Measurements from ENCODE around the gene MSH3.

MSH3 gene

DNA sequence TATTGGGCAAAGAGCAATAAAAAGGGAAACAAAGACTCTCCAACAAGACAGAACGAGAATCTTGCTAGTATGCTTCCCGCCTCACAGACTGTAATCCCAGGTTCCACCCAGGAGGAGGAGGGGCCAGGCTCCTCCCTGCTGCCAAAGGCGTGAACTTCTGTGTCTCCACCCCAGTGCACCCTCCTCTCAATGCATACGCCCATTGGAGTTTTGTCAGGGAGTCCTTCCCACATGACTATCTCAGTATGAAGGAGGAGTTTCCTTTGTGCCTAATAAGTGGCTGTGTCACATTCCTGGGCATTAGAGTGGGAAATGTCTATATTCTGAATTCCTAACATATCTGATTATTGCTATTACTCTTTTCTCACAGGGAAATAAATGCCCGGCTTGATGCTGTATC, 106.7 kb downstream of the MSH3 start:
- peaks cover 4% of the 10 kb centered on the region for H3K4me1 ChIP-seq (ENCODE audit: control insufficient read depth, insufficient read depth, low read length)
- H3K27me3 ChIP-seq (ENCODE audit: control insufficient read depth, insufficient read depth, low read length, poor library complexity, severe bottlenecking): no peaks in the 10 kb centered on the region
- 87 to 93% methylated on average over 5 of the region's 5 CpGs for WGBS, 2 experiments
- no peak overlapping the region for H3K4me3 ChIP-seq (ENCODE audit: insufficient read depth, low read depth, low read length)
- H3K27ac ChIP-seq (ENCODE audit: insufficient read depth, low read depth, low read length, poor library complexity, severe bottlenecking): no peak overlapping the region
- H3K9me3 ChIP-seq (ENCODE audit: control insufficient read depth, low read length): no peaks in the 10 kb centered on the region
- H3K36me3 ChIP-seq (ENCODE audit: control insufficient read depth, insufficient read depth, low read length): no peaks in the 10 kb centered on the region

DNA sequence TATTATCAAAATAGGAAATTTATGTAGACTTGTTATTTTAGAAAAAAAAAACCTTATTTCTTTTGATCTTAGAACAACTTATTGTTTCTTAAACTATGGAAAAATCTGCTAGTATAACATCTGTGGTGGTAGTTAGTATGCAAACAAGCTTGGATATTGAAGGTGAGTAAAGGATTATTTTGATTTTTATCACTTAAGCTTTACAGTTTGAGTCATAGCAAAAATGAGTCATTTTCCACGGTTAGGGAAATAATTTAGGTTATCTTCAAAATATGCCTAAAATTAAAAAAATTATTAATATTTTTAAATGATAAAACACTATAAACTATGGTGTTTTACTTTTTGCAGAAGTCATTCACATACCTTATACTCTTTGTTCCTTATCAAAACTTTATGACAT, 107.5 kb downstream of the MSH3 start:
- Histone ChIP-seq H3K9me3 (ENCODE audit: control insufficient read depth, low read length) (no peaks in the 10 kb centered on the region), H3K27me3 (ENCODE audit: control insufficient read depth, insufficient read depth, low read length, poor library complexity, severe bottlenecking) (no peaks in the 10 kb centered on the region), H3K4me3 (ENCODE audit: insufficient read depth, low read depth, low read length) (no peak overlapping the region), H3K4me1 (ENCODE audit: control insufficient read depth, insufficient read depth, low read length) (no peaks in the 10 kb centered on the region), H3K36me3 (ENCODE audit: control insufficient read depth, insufficient read depth, low read length) (no peaks in the 10 kb centered on the region), H3K27ac (ENCODE audit: insufficient read depth, low read depth, low read length, poor library complexity, severe bottlenecking) (no peak overlapping the region)
- WGBS, 2 experiments: no CpG with 5 or more reads among the region's 1 CpG

DNA sequence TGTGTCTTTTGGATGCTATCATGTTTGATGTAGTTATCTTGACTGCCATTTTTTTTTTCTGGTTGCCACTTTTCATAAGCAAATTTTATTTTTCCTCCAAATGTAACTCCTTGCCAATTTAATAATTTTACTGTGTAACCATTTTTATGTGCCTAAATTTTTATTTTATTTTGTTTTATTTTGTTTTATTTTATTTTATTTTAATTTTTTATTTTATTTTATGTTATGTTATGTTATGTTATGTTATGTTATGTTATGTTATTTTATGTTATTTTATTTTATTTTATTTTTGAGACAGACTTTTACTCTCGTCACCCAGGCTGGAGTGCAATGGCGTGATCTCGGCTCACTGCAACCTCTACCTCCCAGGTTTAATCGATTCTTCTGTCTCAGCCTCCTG, 108.1 kb downstream of the MSH3 start:
- Histone ChIP-seq H3K27ac (ENCODE audit: insufficient read depth, low read depth, low read length, poor library complexity, severe bottlenecking) (no peak overlapping the region), H3K4me1 (ENCODE audit: control insufficient read depth, insufficient read depth, low read length) (no peaks in the 10 kb centered on the region), H3K9me3 (ENCODE audit: control insufficient read depth, low read length) (no peaks in the 10 kb centered on the region), H3K4me3 (ENCODE audit: insufficient read depth, low read depth, low read length) (no peak overlapping the region), H3K27me3 (ENCODE audit: control insufficient read depth, insufficient read depth, low read length, poor library complexity, severe bottlenecking) (no peaks in the 10 kb centered on the region), H3K36me3 (ENCODE audit: control insufficient read depth, insufficient read depth, low read length) (no peaks in the 10 kb centered on the region)
- 85 to 96% methylated on average over 4 of the region's 4 CpGs for WGBS, 2 experiments

DNA sequence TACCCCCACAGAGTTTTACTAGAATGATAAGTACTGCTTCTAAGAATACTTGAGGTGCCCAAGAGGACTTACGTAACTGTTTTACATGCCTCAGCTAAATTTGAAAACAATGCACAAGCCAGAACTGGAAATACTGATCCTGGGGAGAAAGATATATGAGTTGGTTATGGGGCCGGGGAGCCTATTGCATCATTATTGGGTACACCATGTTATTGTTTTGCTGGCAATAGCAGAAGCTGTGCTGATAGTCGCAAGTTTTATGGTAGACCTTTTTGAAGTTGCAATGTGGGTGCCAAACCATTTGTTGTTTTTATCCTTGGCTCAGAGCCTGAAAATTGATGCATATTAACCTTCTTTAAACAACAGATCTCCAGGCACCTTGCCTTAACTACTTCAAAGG, 108.8 kb downstream of the MSH3 start:
- H3K9me3 ChIP-seq (ENCODE audit: control insufficient read depth, low read length): no peaks in the 10 kb centered on the region
- no peak overlapping the region for H3K4me3 ChIP-seq (ENCODE audit: insufficient read depth, low read depth, low read length)
- 95 to 98% methylated on average over 3 of the region's 3 CpGs for WGBS, 2 experiments
- no peak overlapping the region for H3K27ac ChIP-seq (ENCODE audit: insufficient read depth, low read depth, low read length, poor library complexity, severe bottlenecking)
- no peaks in the 10 kb centered on the region for H3K27me3 ChIP-seq (ENCODE audit: control insufficient read depth, insufficient read depth, low read length, poor library complexity, severe bottlenecking)
- H3K36me3 ChIP-seq (ENCODE audit: control insufficient read depth, insufficient read depth, low read length): no peaks in the 10 kb centered on the region
- no peaks in the 10 kb centered on the region for H3K4me1 ChIP-seq (ENCODE audit: control insufficient read depth, insufficient read depth, low read length)

DNA sequence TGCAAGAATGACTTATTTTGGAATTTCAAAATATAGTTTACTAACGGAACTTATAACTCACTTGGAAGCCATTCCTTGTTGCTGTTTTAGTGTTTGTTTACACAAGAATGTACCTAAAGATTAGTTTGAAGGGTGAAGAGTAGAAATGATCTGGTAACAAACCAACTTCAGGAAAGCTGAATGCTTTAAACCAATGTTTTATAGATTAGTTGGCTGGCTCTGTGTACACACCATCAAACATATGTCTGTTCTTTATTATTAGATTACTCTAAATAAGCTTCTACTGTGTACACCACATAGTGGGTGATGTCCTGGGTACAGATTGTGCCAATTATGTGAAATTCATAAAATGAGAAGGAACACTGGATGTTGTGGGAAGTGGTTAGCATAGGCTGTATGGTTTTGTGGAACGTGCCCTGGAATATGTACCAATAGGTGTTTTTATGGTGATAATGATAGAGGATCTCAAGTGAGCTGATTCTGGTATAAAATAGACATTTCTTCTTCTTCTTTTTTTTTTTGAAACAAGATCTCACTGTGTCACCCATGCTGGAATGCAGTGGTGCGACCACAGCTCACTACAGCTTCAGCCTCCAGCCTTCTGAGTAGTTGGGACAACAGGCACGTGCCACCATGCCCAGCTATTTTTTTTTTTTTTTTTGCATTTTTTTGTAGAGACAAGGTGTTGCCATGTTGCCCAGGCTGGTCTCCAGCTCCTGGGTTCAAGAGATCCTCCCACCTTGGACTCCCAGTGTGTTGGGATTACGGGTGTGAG, 109.6 kb downstream of the MSH3 start:
- Histone ChIP-seq H3K4me1 (ENCODE audit: control insufficient read depth, insufficient read depth, low read length) (no peaks in the 10 kb centered on the region), H3K27me3 (ENCODE audit: control insufficient read depth, insufficient read depth, low read length, poor library complexity, severe bottlenecking) (no peaks in the 10 kb centered on the region), H3K36me3 (ENCODE audit: control insufficient read depth, insufficient read depth, low read length) (no peaks in the 10 kb centered on the region), H3K9me3 (ENCODE audit: control insufficient read depth, low read length) (no peaks in the 10 kb centered on the region), H3K4me3 (ENCODE audit: insufficient read depth, low read depth, low read length) (no peak overlapping the region), H3K27ac (ENCODE audit: insufficient read depth, low read depth, low read length, poor library complexity, severe bottlenecking) (no peak overlapping the region)
- 91 to 93% methylated on average over 5 of the region's 5 CpGs for WGBS, 2 experiments

DNA sequence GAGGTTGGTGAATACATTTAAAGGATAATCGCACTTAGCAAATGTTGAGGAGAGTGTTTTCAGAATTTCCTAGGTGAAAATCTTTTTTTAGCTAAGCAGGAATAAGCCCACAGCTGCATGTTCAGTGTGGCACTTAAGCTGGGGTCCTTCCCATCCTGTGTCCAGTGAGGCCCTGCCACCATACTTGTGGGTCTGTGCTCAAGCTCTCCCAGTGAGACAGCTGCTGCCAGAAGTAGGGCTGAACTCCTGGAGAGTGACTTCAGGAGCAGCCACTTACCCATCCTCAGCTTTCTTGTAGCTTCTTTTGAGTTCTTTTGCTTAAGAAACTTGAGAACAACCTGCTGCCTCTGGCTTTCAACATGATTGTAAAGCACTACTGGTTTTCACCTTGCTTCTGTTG, 110.3 kb downstream of the MSH3 start:
- no peak overlapping the region for H3K27ac ChIP-seq (ENCODE audit: insufficient read depth, low read depth, low read length, poor library complexity, severe bottlenecking)
- H3K4me1 ChIP-seq (ENCODE audit: control insufficient read depth, insufficient read depth, low read length): no peaks in the 10 kb centered on the region
- no peaks in the 10 kb centered on the region for H3K27me3 ChIP-seq (ENCODE audit: control insufficient read depth, insufficient read depth, low read length, poor library complexity, severe bottlenecking)
- WGBS, 2 experiments: 93 to 96% methylated on average over 1 of the region's 1 CpG
- H3K4me3 ChIP-seq (ENCODE audit: insufficient read depth, low read depth, low read length): no peak overlapping the region
- no peaks in the 10 kb centered on the region for H3K36me3 ChIP-seq (ENCODE audit: control insufficient read depth, insufficient read depth, low read length)
- H3K9me3 ChIP-seq (ENCODE audit: control insufficient read depth, low read length): no peaks in the 10 kb centered on the region

DNA sequence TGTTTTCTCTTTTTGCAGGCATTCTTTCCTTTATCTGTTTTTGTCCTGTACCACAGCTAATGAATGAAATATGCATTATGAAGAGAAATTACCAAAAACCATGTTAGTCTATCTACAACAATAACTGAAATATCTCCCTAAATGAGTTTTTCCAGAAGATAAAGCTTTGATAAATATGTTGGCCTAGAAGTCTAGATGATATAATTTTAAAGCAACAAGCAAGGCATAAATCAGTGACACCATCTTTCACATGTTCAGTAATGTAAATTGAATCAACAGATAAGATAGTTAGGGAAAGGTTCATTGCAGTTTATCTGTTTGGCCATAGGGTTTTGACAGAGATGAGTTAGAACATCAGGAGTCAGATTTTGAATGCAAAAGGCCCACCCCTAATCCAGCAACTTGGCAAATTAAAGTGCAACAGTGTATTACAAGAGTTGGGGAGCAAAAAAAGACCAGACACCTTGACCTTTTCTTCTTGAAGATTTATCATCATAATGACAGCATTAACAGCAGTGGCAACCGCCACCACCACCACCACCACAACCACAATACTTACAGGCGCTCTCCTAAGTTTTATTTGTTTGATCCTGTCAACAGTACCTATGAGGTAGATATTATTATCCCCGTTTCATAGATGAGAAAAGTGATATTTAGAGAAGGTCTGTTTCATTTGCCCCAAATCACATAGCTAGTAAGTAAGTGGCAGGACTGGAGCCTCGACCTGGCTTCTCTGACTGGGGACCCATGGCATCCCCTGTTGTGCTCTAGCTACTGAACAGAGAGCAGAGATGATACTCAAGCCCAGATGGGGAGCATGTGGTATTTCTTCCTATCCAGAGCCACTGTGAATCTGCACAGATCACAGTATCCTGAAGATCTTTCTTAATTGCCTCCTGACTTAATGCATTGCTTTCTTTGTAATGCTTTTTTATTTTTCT, 123.2 kb downstream of the MSH3 start:
- no peaks in the 10 kb centered on the region for H3K9me3 ChIP-seq (ENCODE audit: control insufficient read depth, low read length)
- no peaks in the 10 kb centered on the region for H3K4me1 ChIP-seq (ENCODE audit: control insufficient read depth, insufficient read depth, low read length)
- no peaks in the 10 kb centered on the region for H3K27me3 ChIP-seq (ENCODE audit: control insufficient read depth, insufficient read depth, low read length, poor library complexity, severe bottlenecking)
- H3K36me3 ChIP-seq (ENCODE audit: control insufficient read depth, insufficient read depth, low read length): no peaks in the 10 kb centered on the region
- no peak overlapping the region for H3K4me3 ChIP-seq (ENCODE audit: insufficient read depth, low read depth, low read length)
- 94 to 98% methylated on average over 3 to 4 of the region's 4 CpGs for WGBS, 2 experiments
- no peak overlapping the region for H3K27ac ChIP-seq (ENCODE audit: insufficient read depth, low read depth, low read length, poor library complexity, severe bottlenecking)

DNA sequence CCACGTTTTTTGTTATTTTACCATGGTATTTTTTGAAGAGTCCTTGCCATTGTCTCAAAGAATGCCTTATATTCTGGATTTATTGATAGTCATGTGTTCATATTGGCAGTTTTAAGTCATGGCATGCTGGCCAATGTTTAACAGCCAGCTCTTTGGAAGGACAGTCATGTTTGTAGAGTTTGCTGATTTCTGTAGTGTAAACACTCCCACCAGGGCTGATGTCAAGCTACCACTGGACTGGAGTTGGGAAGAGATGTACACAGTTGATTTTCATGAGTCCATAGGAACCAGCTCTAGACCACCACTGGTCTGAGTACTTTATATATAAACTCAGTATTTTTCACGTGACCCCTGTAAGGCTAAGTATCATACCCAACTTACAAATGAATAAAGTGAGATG, 125.6 kb downstream of the MSH3 start:
- no peaks in the 10 kb centered on the region for H3K9me3 ChIP-seq (ENCODE audit: control insufficient read depth, low read length)
- no peaks in the 10 kb centered on the region for H3K36me3 ChIP-seq (ENCODE audit: control insufficient read depth, insufficient read depth, low read length)
- whole genome bisulfite sequencing, 2 experiments: 91 to 98% methylated on average over 1 to 2 of the region's 2 CpGs
- no peak overlapping the region for H3K4me3 ChIP-seq (ENCODE audit: insufficient read depth, low read depth, low read length)
- H3K27ac ChIP-seq (ENCODE audit: insufficient read depth, low read depth, low read length, poor library complexity, severe bottlenecking): no peak overlapping the region
- H3K27me3 ChIP-seq (ENCODE audit: control insufficient read depth, insufficient read depth, low read length, poor library complexity, severe bottlenecking): no peaks in the 10 kb centered on the region
- H3K4me1 ChIP-seq (ENCODE audit: control insufficient read depth, insufficient read depth, low read length): no peaks in the 10 kb centered on the region

DNA sequence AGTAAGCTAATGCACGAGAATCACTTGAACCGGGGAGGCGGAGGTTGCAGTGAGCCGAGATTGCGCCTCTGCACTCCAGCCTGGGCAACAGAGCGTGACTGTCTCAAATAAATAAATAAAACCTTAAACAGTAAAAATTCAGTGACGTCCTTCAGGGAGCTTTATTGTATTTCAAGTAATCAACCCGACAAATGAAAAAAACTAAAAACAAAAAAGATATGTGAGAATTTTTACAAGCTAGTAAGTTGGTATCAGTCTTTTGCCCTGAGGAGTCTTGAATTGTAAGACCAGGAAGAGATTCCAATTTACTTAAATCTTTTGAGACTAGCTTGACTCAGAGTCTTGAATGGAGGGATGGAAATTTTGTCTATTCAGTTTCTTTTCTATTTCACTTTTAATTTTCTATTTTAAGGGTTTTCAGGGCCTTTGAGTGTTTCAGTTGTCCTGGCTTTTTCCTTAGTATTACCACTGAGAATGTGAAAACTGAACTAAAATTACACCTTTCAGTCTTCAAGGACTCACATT, 126.4 kb downstream of the MSH3 start:
- H3K27me3 ChIP-seq (ENCODE audit: control insufficient read depth, insufficient read depth, low read length, poor library complexity, severe bottlenecking): no peaks in the 10 kb centered on the region
- H3K27ac ChIP-seq (ENCODE audit: insufficient read depth, low read depth, low read length, poor library complexity, severe bottlenecking): no peak overlapping the region
- WGBS, 2 experiments: 92 to 98% methylated on average over 7 to 8 of the region's 8 CpGs
- no peaks in the 10 kb centered on the region for H3K36me3 ChIP-seq (ENCODE audit: control insufficient read depth, insufficient read depth, low read length)
- H3K4me1 ChIP-seq (ENCODE audit: control insufficient read depth, insufficient read depth, low read length): no peaks in the 10 kb centered on the region
- H3K9me3 ChIP-seq (ENCODE audit: control insufficient read depth, low read length): no peaks in the 10 kb centered on the region
- H3K4me3 ChIP-seq (ENCODE audit: insufficient read depth, low read depth, low read length): no peak overlapping the region

DNA sequence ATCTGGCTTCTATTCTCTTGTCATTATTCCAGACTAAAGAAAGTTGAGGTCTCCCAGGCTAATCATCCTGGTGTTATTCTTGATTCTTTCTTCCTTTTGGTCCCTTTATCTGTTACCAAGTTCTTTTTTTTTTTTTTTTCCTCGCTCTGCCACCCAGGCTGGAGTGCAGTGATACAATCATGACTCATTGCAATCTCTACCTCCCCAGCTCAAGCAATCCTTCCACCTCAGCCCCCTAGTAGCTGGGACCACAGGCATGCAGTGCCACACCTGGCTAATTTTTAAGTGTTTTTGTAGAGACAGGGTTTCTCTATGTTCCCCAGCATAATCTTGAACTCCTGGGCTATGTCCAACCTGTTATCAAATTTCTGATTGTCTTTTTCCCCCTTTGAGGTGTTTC, 126.9 kb downstream of the MSH3 start:
- H3K27ac ChIP-seq (ENCODE audit: insufficient read depth, low read depth, low read length, poor library complexity, severe bottlenecking): no peak overlapping the region
- no peaks in the 10 kb centered on the region for H3K36me3 ChIP-seq (ENCODE audit: control insufficient read depth, insufficient read depth, low read length)
- H3K27me3 ChIP-seq (ENCODE audit: control insufficient read depth, insufficient read depth, low read length, poor library complexity, severe bottlenecking): no peaks in the 10 kb centered on the region
- no peaks in the 10 kb centered on the region for H3K4me1 ChIP-seq (ENCODE audit: control insufficient read depth, insufficient read depth, low read length)
- 88 to 100% methylated on average over 1 of the region's 1 CpG for WGBS, 2 experiments
- no peak overlapping the region for H3K4me3 ChIP-seq (ENCODE audit: insufficient read depth, low read depth, low read length)
- no peaks in the 10 kb centered on the region for H3K9me3 ChIP-seq (ENCODE audit: control insufficient read depth, low read length)

Measured in ectodermal cell (in vitro differentiated cells).